Activated CD4-positive, alpha-beta T cell treated with anti-CD3 and anti-CD28 coated beads for 36 hours (primary cell): ENCODE data around the gene ARSD. TPM values are rescaled to one million over a fixed set of nuclear protein-coding genes. Genes with fewer than 3 reads are reported as not detected.
"Not testable (repeated sequence)": the region's sequence is repeated elsewhere in the genome, so short reads cannot be mapped to it uniquely, and the experiment has no call there.

Experiments
- ATAC-seq: fragments of 200-7000 bp; cut with Tn5 transposase; one replicate; pipeline ENCODE4 v1.10.0; 2021; ENCODE audit warnings: mild to moderate bottlenecking, moderate library complexity
- CTCF ChIA-PET: fragments of 350-600 bp; sonication (Branson Sonifier 250); formaldehyde crosslinking; loops from one replicate; lab custom pipeline; 2021; ENCODE audit warnings: antibody characterized with exemption; lab: Charles Lee
- POLR2A ChIA-PET: fragments of 350-600 bp; sonication (Branson Sonifier 250); formaldehyde crosslinking; loops from one replicate; lab custom pipeline; 2021; ENCODE audit warnings: antibody characterized with exemption, inconsistent platforms; lab: Charles Lee
- DNase-seq: peaks from one replicate; pipeline ENCODE4 v3.0.0-alpha.2; 2020
- H3K27ac Mint-ChIP-seq: one replicate; pipeline ENCODE4 v1.8.0; 2021; ENCODE audit warnings: mixed read lengths
- H3K27me3 Mint-ChIP-seq: one replicate; pipeline ENCODE4 v1.8.0; 2021; ENCODE audit warnings: mixed read lengths
- H3K36me3 Mint-ChIP-seq: one replicate; pipeline ENCODE4 v1.8.0; 2021; ENCODE audit warnings: low read depth, mixed read lengths
- H3K4me1 Mint-ChIP-seq: one replicate; pipeline ENCODE4 v1.8.0; 2021; ENCODE audit warnings: mixed read lengths
- H3K4me3 Mint-ChIP-seq: one replicate; pipeline ENCODE4 v1.8.0; 2021; ENCODE audit warnings: mild to moderate bottlenecking, moderate library complexity, mixed read lengths
- H3K9me3 Mint-ChIP-seq: one replicate; pipeline ENCODE4 v1.8.0; 2021; ENCODE audit warnings: low read depth, mixed read lengths
- intact Hi-C, 2 experiments: fragments of 100-400 bp; cut with DNase I in 1 of 2; cut with micrococcal nuclease in 1 of 2; formaldehyde crosslinking; loops; one replicate each; pipeline versions ENCODE4 v1.14.2 to v1.15.1; 2022 to 2024; cut with DNase I, micrococcal nuclease
- total RNA-seq, 2 experiments: library from RNA; stranded (reverse); gene quantifications; one replicate each; pipeline ENCODE4 v1.2.3, GENCODE V29; 2021

The ARSD gene
- total RNA-seq, 2 experiments from 2014 or later = 0.95 to 1.6 TPM

GRCh38 chrX:2962381-2962780, 33.2 kb upstream of the ARSD start:
- no peak overlapping the region for H3K4me3 Mint-ChIP-seq
- H3K36me3 Mint-ChIP-seq = no peaks in the 10 kb centered on the region
- ChIA-PET CTCF (interaction anchor here (0.7 kb wide), 2 partner anchors 83 to 410 kb away, joined by 3 to 4 read pairs; no protein-coding TSS in a partner anchor), POLR2A (no interaction called here)
- intact Hi-C loops = no loop called here
- H3K27me3 Mint-ChIP-seq = no peaks in the 10 kb centered on the region
- ATAC-seq (no peak), DNase-seq (no peak)
- H3K27ac Mint-ChIP-seq = no peak overlapping the region
- no peaks in the 10 kb centered on the region for H3K4me1 Mint-ChIP-seq
- no peaks in the 10 kb centered on the region for H3K9me3 Mint-ChIP-seq

- no peaks in the 10 kb centered on the region for H3K9me3 Mint-ChIP-seq
- H3K27ac Mint-ChIP-seq = no peak overlapping the region
- no peaks in the 10 kb centered on the region for H3K36me3 Mint-ChIP-seq
- DNase-seq (no peak), ATAC-seq (no peak)
- no peak overlapping the region for H3K4me3 Mint-ChIP-seq
- H3K27me3 Mint-ChIP-seq = peaks cover under 1% of the 10 kb centered on the region
- ChIA-PET CTCF (no interaction called here), POLR2A (no interaction called here)
- no peaks in the 10 kb centered on the region for H3K4me1 Mint-ChIP-seq
- intact Hi-C loops = no loop called here
Observed at GRCh38 chrX:2960861-2961515, 31.8 kb upstream of the ARSD start.

GRCh38 chrX:2958199-2958598, 29.1 kb upstream of the ARSD start:
- DNase-seq (no peak), ATAC-seq (no peak)
- Mint-ChIP-seq H3K9me3 (no peaks in the 10 kb centered on the region), H3K36me3 (no peaks in the 10 kb centered on the region), H3K4me3 (no peak overlapping the region), H3K4me1 (no peaks in the 10 kb centered on the region), H3K27me3 (peaks cover 6% of the 10 kb centered on the region), H3K27ac (no peak overlapping the region)
- ChIA-PET POLR2A (no interaction called here), CTCF (no interaction called here)
- intact Hi-C loops = no loop called here

GRCh38 chrX:2955838-2956237, 26.7 kb upstream of the ARSD start:
- Mint-ChIP-seq H3K27me3 (peaks cover 6% of the 10 kb centered on the region), H3K36me3 (no peaks in the 10 kb centered on the region), H3K4me1 (no peaks in the 10 kb centered on the region), H3K9me3 (no peaks in the 10 kb centered on the region), H3K4me3 (no peak overlapping the region), H3K27ac (no peak overlapping the region)
- CTCF ChIA-PET = no interaction called here
- POLR2A ChIA-PET = no interaction called here
- intact Hi-C loops = no loop called here
- ATAC-seq (no peak), DNase-seq (no peak)

- intact Hi-C loops = no loop called here
- ATAC-seq (no peak), DNase-seq (no peak)
- no peaks in the 10 kb centered on the region for H3K36me3 Mint-ChIP-seq
- CTCF ChIA-PET = no interaction called here
- no peaks in the 10 kb centered on the region for H3K9me3 Mint-ChIP-seq
- POLR2A ChIA-PET = no interaction called here
- H3K27me3 Mint-ChIP-seq = peaks cover 6% of the 10 kb centered on the region
- H3K4me1 Mint-ChIP-seq = no peaks in the 10 kb centered on the region
- H3K4me3 Mint-ChIP-seq = no peak overlapping the region
- H3K27ac Mint-ChIP-seq = no peak overlapping the region
Observed at GRCh38 chrX:2955281-2955680, 26.1 kb upstream of the ARSD start.

- Mint-ChIP-seq H3K27me3 (peaks cover 6% of the 10 kb centered on the region), H3K4me1 (no peaks in the 10 kb centered on the region), H3K36me3 (no peaks in the 10 kb centered on the region), H3K4me3 (no peak overlapping the region), H3K9me3 (no peaks in the 10 kb centered on the region), H3K27ac (no peak overlapping the region)
- CTCF ChIA-PET = no interaction called here
- ATAC-seq (no peak), DNase-seq (no peak)
- intact Hi-C loops = no loop called here
- POLR2A ChIA-PET = no interaction called here
Observed at GRCh38 chrX:2954541-2954940, 25.4 kb upstream of the ARSD start.

- POLR2A ChIA-PET, H3K27ac Mint-ChIP-seq, H3K4me3 Mint-ChIP-seq, CTCF ChIA-PET, H3K36me3 Mint-ChIP-seq, DNase-seq, intact Hi-C loops, H3K4me1 Mint-ChIP-seq, ATAC-seq, H3K9me3 Mint-ChIP-seq, H3K27me3 Mint-ChIP-seq: not testable (repeated sequence)
Observed at GRCh38 chrX:2937942-2938341, 8.8 kb upstream of the ARSD start.

- intact Hi-C loops = no loop called here
- CTCF ChIA-PET = no interaction called here
Observed at GRCh38 chrX:2934715-2935710, 5.9 kb upstream of the ARSD start.

GRCh38 chrX:2933125-2933900, 4.2 kb upstream of the ARSD start:
- ATAC-seq (no peak), DNase-seq (no peak)
- Mint-ChIP-seq H3K36me3 (peaks cover 1% of the 10 kb centered on the region), H3K4me1 (no peaks in the 10 kb centered on the region), H3K27ac (no peak overlapping the region), H3K4me3 (no peak overlapping the region), H3K9me3 (no peaks in the 10 kb centered on the region), H3K27me3 (peaks cover 6% of the 10 kb centered on the region)
- CTCF ChIA-PET = no interaction called here
- intact Hi-C loops = no loop called here
- POLR2A ChIA-PET = no interaction called here

More at GRCh38 chrX:2934715-2935710, 5.9 kb upstream of the ARSD start:
- Mint-ChIP-seq H3K4me1 (no peaks in the 10 kb centered on the region), H3K4me3 (no peak overlapping the region), H3K36me3 (no peaks in the 10 kb centered on the region), H3K9me3 (no peaks in the 10 kb centered on the region), H3K27me3 (peaks cover 6% of the 10 kb centered on the region), H3K27ac (no peak overlapping the region)
- ATAC-seq = no peak
- DNase-seq = no peak
- POLR2A ChIA-PET = no interaction called here

GRCh38 chrX:2931612-2932011, 2.5 kb upstream of the ARSD start:
- POLR2A ChIA-PET = no interaction called here

GRCh38 chrX:2931155-2931554, 2.0 kb upstream of the ARSD start:
- H3K27ac Mint-ChIP-seq = no peak overlapping the region
- peaks cover 8% of the 10 kb centered on the region for H3K27me3 Mint-ChIP-seq
- no peak overlapping the region for H3K4me3 Mint-ChIP-seq
- CTCF ChIA-PET = no interaction called here
- no peak for DNase-seq
- H3K36me3 Mint-ChIP-seq = peaks cover 1% of the 10 kb centered on the region
- POLR2A ChIA-PET = no interaction called here
- no peak for ATAC-seq
- H3K9me3 Mint-ChIP-seq = no peaks in the 10 kb centered on the region
- no peaks in the 10 kb centered on the region for H3K4me1 Mint-ChIP-seq
- intact Hi-C loops = no loop called here

More at GRCh38 chrX:2931612-2932011, 2.5 kb upstream of the ARSD start:
- Mint-ChIP-seq H3K27ac (no peak overlapping the region), H3K4me1 (no peaks in the 10 kb centered on the region), H3K36me3 (peaks cover 1% of the 10 kb centered on the region), H3K9me3 (no peaks in the 10 kb centered on the region), H3K27me3 (peaks cover 8% of the 10 kb centered on the region), H3K4me3 (no peak overlapping the region)
- intact Hi-C loops = no loop called here
- CTCF ChIA-PET = no interaction called here
- no peak for DNase-seq
- ATAC-seq = no peak
